NCI-H2029 (cell line): ENCODE data around the gene ZBTB40.

Experiments
- DNase-seq: peaks from one replicate; lab custom pipeline; 2025; lab: John Stamatoyannopoulos, UW

Gene ZBTB40

GRCh38 chr1:22533244-22533895, 81.7 kb downstream of the ZBTB40 start:
- no peak for DNase-seq

- DNase-seq: peak; percentile 11
These were observed 83.3 kb downstream of the ZBTB40 start for GRCh38 chr1:22534951-22535350.

GRCh38 chr1:22535399-22535798, 83.7 kb downstream of the ZBTB40 start:
- no peak for DNase-seq

GRCh38 chr1:22536506-22536905, 84.9 kb downstream of the ZBTB40 start:
- no peak for DNase-seq

- no peak for DNase-seq
These were observed 85.9 kb downstream of the ZBTB40 start for GRCh38 chr1:22537441-22538139.

GRCh38 chr1:22539510-22540118, 88.0 kb downstream of the ZBTB40 start:
- DNase-seq: no peak

- DNase-seq: no peak
These were observed 88.7 kb downstream of the ZBTB40 start for GRCh38 chr1:22540337-22540736.

- no peak for DNase-seq
These were observed 91.2 kb downstream of the ZBTB40 start for GRCh38 chr1:22542886-22543285.

GRCh38 chr1:22543679-22544078, 92.0 kb downstream of the ZBTB40 start:
- DNase-seq: no peak

- no peak for DNase-seq
These were observed 93.0 kb downstream of the ZBTB40 start for GRCh38 chr1:22544606-22545005.

- no peak for DNase-seq
These were observed 93.5 kb downstream of the ZBTB40 start for GRCh38 chr1:22545141-22545540.

- no peak for DNase-seq
These were observed 95.7 kb downstream of the ZBTB40 start for GRCh38 chr1:22547186-22547817.

GRCh38 chr1:22547818-22548462, 96.3 kb downstream of the ZBTB40 start:
- DNase-seq: no peak

GRCh38 chr1:22550021-22550420, 98.4 kb downstream of the ZBTB40 start:
- DNase-seq: no peak

- no peak for DNase-seq
These were observed 99.9 kb downstream of the ZBTB40 start for GRCh38 chr1:22551591-22551990.

- DNase-seq: no peak
These were observed 100.4 kb downstream of the ZBTB40 start for GRCh38 chr1:22552021-22552420.

GRCh38 chr1:22553104-22553880, 101.6 kb downstream of the ZBTB40 start:
- no peak for DNase-seq

GRCh38 chr1:22553991-22554522, 102.4 kb downstream of the ZBTB40 start:
- no peak for DNase-seq

- DNase-seq: no peak
These were observed 103.7 kb downstream of the ZBTB40 start for GRCh38 chr1:22555371-22555656.

GRCh38 chr1:22556391-22557104, 104.9 kb downstream of the ZBTB40 start:
- DNase-seq: no peak
